Smooth muscle cell (in vitro differentiated cells): Measurements from ENCODE around the gene KSR2. TPM values are rescaled to one million over a fixed set of nuclear protein-coding genes. Genes with fewer than 3 reads are reported as not detected.

ENCODE experiments used
- DNase-seq: peaks from one replicate; lab custom pipeline; 2025; ENCODE audit not compliant: unreplicated experiment; lab: John Stamatoyannopoulos, UW
- H2AFZ ChIP-seq: fragments of 200-600 bp; sonication (generic); 2 replicates; pipeline ENCODE4 v1.6.0; 2016; ENCODE audit warnings: antibody characterized with exemption, low read depth, mild to moderate bottlenecking
- H3F3A ChIP-seq: fragments of 200-600 bp; sonication (generic); 2 replicates; pipeline ENCODE4 v1.6.0; 2017; ENCODE audit warnings: antibody characterized with exemption, low read depth
- H3K27ac ChIP-seq: fragments of 200-600 bp; sonication (generic); 2 replicates; pipeline ENCODE4 v1.5.1; 2016; ENCODE audit warnings: low read depth, mild to moderate bottlenecking
- H3K27me3 ChIP-seq: fragments of 200-600 bp; sonication (generic); 2 replicates; pipeline ENCODE4 v1.6.1; 2016; ENCODE audit warnings: low read depth, mild to moderate bottlenecking
- H3K36me3 ChIP-seq: fragments of 200-600 bp; sonication (generic); 2 replicates; pipeline ENCODE4 v1.5.1; 2016; ENCODE audit warnings: low read depth
- H3K4me1 ChIP-seq: fragments of 200-600 bp; sonication (generic); 2 replicates; pipeline ENCODE4 v1.5.1; 2016; ENCODE audit warnings: low read depth
- H3K4me2 ChIP-seq: fragments of 200-600 bp; sonication (generic); 2 replicates; pipeline ENCODE4 v1.6.0; 2016; ENCODE audit warnings: mild to moderate bottlenecking
- H3K4me3 ChIP-seq: fragments of 200-600 bp; sonication (generic); 2 replicates; pipeline ENCODE4 v1.5.1; 2016; ENCODE audit warnings: mild to moderate bottlenecking
- H3K79me2 ChIP-seq: fragments of 200-600 bp; sonication (generic); 2 replicates; pipeline ENCODE4 v1.6.0; 2016; ENCODE audit warnings: low read depth, mild to moderate bottlenecking
- H3K9ac ChIP-seq: fragments of 200-600 bp; sonication (generic); 2 replicates; pipeline ENCODE4 v1.6.0; 2016; ENCODE audit warnings: low read depth
- H3K9me3 ChIP-seq: fragments of 200-600 bp; sonication (generic); replicated peaks from 2 replicates; pipeline ENCODE4 v1.5.1; 2016; ENCODE audit warnings: low read depth
- H4K20me1 ChIP-seq: fragments of 200-600 bp; sonication (generic); 2 replicates; pipeline ENCODE4 v1.6.0; 2016; ENCODE audit warnings: low read depth
- CTCF ChIP-seq: fragments of 200-600 bp; sonication (generic); IDR thresholded peaks from 2 replicates; pipeline ENCODE4 v1.5.1; 2017; ENCODE audit warnings: borderline replicate concordance, mild to moderate bottlenecking, antibody characterized with exemption; ENCODE audit not compliant: insufficient read depth, poor library complexity, severe bottlenecking
- WGBS: methylation state at CpG from one replicate; pipeline ENCODE4 v1.1.7; 2016; ENCODE audit warnings: low lambda C conversion rate; 5-methylcytosine and 5-hydroxymethylcytosine counted together
- polyA plus RNA-seq: library from polyadenylated mRNA; unstranded; fragments of >200 nt; fragmentation: Nextera tagmentation; extraction: Ambion mirVana; gene quantifications from 2 replicates; pipeline ENCODE4 v1.2.1, GENCODE V29; 2016
- total RNA-seq: library from RNA; depleted of rRNA; stranded (reverse); fragments of >200 nt; gene quantifications from 2 replicates; pipeline ENCODE4 v1.2.3, GENCODE V29; 2014

Gene KSR2
- total and polyA plus RNA-seq, 2 experiments from 2014 or later: 0.04 TPM; not detected in 1

- TF ChIP-seq CTCF: no peak
- no peaks in the 10 kb centered on the region for H3K4me1 ChIP-seq
- no peak overlapping the region for H3K4me3 ChIP-seq
- no peaks in the 10 kb centered on the region for H3F3A ChIP-seq
- H3K4me2 ChIP-seq: no peak overlapping the region
- H4K20me1 ChIP-seq: no peaks in the 10 kb centered on the region
- peaks cover 20% of the 10 kb centered on the region for H3K27me3 ChIP-seq
- no peaks in the 10 kb centered on the region for H3K79me2 ChIP-seq
- no peaks in the 10 kb centered on the region for H3K9me3 ChIP-seq
- H2AFZ ChIP-seq: no peak overlapping the region
- WGBS: 77% methylated on average over 2 of the region's 2 CpGs
- H3K27ac ChIP-seq: no peak overlapping the region
- no peaks in the 10 kb centered on the region for H3K36me3 ChIP-seq
- DNase-seq: no peak
- no peak overlapping the region for H3K9ac ChIP-seq
These were observed 310.6 kb downstream of the KSR2 start for GRCh38 chr12:117658226-117658625.

GRCh38 chr12:117649796-117650195, 319.0 kb downstream of the KSR2 start:
- Histone ChIP-seq H3K9ac (no peak overlapping the region), H3K4me1 (no peaks in the 10 kb centered on the region), H2AFZ (no peak overlapping the region), H3K4me2 (no peak overlapping the region), H3K36me3 (no peaks in the 10 kb centered on the region), H3K27me3 (peaks cover 5% of the 10 kb centered on the region), H3K4me3 (no peak overlapping the region), H3F3A (no peaks in the 10 kb centered on the region), H3K79me2 (no peaks in the 10 kb centered on the region), H3K9me3 (no peaks in the 10 kb centered on the region), H4K20me1 (no peaks in the 10 kb centered on the region), H3K27ac (no peak overlapping the region)
- no peak for DNase-seq
- TF ChIP-seq CTCF: no peak

- 83% methylated on average over 7 of the region's 7 CpGs for WGBS
- Histone ChIP-seq H3K27ac (no peak overlapping the region), H3K79me2 (no peaks in the 10 kb centered on the region), H4K20me1 (no peaks in the 10 kb centered on the region), H3K36me3 (no peaks in the 10 kb centered on the region), H3K4me2 (no peak overlapping the region), H3K9me3 (no peaks in the 10 kb centered on the region), H3K27me3 (peaks cover 5% of the 10 kb centered on the region), H3K4me1 (no peaks in the 10 kb centered on the region), H3F3A (no peaks in the 10 kb centered on the region), H3K4me3 (no peak overlapping the region), H3K9ac (no peak overlapping the region), H2AFZ (no peak overlapping the region)
- no peak for DNase-seq
- no peak for TF ChIP-seq CTCF
These were observed 322.3 kb downstream of the KSR2 start for GRCh38 chr12:117646520-117646919.

- no peaks in the 10 kb centered on the region for H3K9me3 ChIP-seq
- H4K20me1 ChIP-seq: no peaks in the 10 kb centered on the region
- peaks cover 5% of the 10 kb centered on the region for H3K27me3 ChIP-seq
- no peak overlapping the region for H3K4me3 ChIP-seq
- H3K79me2 ChIP-seq: no peaks in the 10 kb centered on the region
- H2AFZ ChIP-seq: no peak overlapping the region
- no peaks in the 10 kb centered on the region for H3K4me1 ChIP-seq
- no peak overlapping the region for H3K4me2 ChIP-seq
- no peak overlapping the region for H3K27ac ChIP-seq
- DNase-seq: no peak
- no peak overlapping the region for H3K9ac ChIP-seq
- no peaks in the 10 kb centered on the region for H3K36me3 ChIP-seq
- WGBS: 78% methylated on average over 3 of the region's 3 CpGs
- H3F3A ChIP-seq: no peaks in the 10 kb centered on the region
- no peak for TF ChIP-seq CTCF
These were observed 323.3 kb downstream of the KSR2 start for GRCh38 chr12:117645473-117645872.
